ENCODE results near the gene NEBL.
"Not testable (repeated sequence)": the region's sequence is repeated elsewhere in the genome, so short reads cannot be mapped to it uniquely, and the experiment has no call there.

Gene NEBL

GRCh38 chr10:20897146-20897825, at the start of gene NEBL:
Gene NEBL, minus strand, starts transcription at chr10:20897311. Its CDS starts 106 bp downstream, at chr10:20897205.
- DNase-seq: no peak

GRCh38 chr10:20945546-20946332, 48.6 kb upstream of the NEBL start:
- DNase-seq: no peak

GRCh38 chr10:20944789-20945502, 47.8 kb upstream of the NEBL start:
- DNase-seq: no peak

- not testable (repeated sequence) for DNase-seq
Observed at GRCh38 chr10:20939414-20939813, 42.3 kb upstream of the NEBL start.

GRCh38 chr10:20936396-20936795, 39.3 kb upstream of the NEBL start:
- no peak for DNase-seq

GRCh38 chr10:20935931-20936330, 38.8 kb upstream of the NEBL start:
- no peak for DNase-seq

GRCh38 chr10:20935301-20935700, 38.2 kb upstream of the NEBL start:
- no peak for DNase-seq

- no peak for DNase-seq
Observed at GRCh38 chr10:20933705-20934104, 36.6 kb upstream of the NEBL start.

GRCh38 chr10:20932606-20933126, 35.6 kb upstream of the NEBL start:
- no peak for DNase-seq

GRCh38 chr10:20931156-20931795, 34.2 kb upstream of the NEBL start:
- no peak for DNase-seq

GRCh38 chr10:20927456-20927855, 30.3 kb upstream of the NEBL start:
- DNase-seq: no peak

GRCh38 chr10:20922451-20922850, 25.3 kb upstream of the NEBL start:
- DNase-seq: no peak

- DNase-seq: no peak
Observed at GRCh38 chr10:20922033-20922432, 24.9 kb upstream of the NEBL start.

- no peak for DNase-seq
Observed at GRCh38 chr10:20920061-20920460, 22.9 kb upstream of the NEBL start.

- no peak for DNase-seq
Observed at GRCh38 chr10:20919481-20919880, 22.4 kb upstream of the NEBL start.

GRCh38 chr10:20916976-20917375, 19.9 kb upstream of the NEBL start:
- no peak for DNase-seq

- DNase-seq: no peak
Observed at GRCh38 chr10:20912969-20913368, 15.9 kb upstream of the NEBL start.

GRCh38 chr10:20911626-20912025, 14.5 kb upstream of the NEBL start:
- DNase-seq: no peak

- DNase-seq: no peak
Observed at GRCh38 chr10:20909801-20910200, 12.7 kb upstream of the NEBL start.

- no peak for DNase-seq
Observed at GRCh38 chr10:20908391-20908790, 11.3 kb upstream of the NEBL start.

- no peak for DNase-seq
Observed at GRCh38 chr10:20903635-20904390, 6.7 kb upstream of the NEBL start.

- DNase-seq: no peak
Observed at GRCh38 chr10:20901110-20901509, 4.0 kb upstream of the NEBL start.
